NCI-H345 treated with DMSO at 0.1 percent for 48 hours (cell line): ENCODE measurements around the gene SCARF1.
A peak's percentile ranks its signal among the peaks of the same experiment; 100 is the strongest.

ENCODE experiments used
- DNase-seq: peaks from one replicate; lab custom pipeline; 2025; ENCODE audit not compliant: unreplicated experiment; lab: John Stamatoyannopoulos, UW

Gene SCARF1

DNA sequence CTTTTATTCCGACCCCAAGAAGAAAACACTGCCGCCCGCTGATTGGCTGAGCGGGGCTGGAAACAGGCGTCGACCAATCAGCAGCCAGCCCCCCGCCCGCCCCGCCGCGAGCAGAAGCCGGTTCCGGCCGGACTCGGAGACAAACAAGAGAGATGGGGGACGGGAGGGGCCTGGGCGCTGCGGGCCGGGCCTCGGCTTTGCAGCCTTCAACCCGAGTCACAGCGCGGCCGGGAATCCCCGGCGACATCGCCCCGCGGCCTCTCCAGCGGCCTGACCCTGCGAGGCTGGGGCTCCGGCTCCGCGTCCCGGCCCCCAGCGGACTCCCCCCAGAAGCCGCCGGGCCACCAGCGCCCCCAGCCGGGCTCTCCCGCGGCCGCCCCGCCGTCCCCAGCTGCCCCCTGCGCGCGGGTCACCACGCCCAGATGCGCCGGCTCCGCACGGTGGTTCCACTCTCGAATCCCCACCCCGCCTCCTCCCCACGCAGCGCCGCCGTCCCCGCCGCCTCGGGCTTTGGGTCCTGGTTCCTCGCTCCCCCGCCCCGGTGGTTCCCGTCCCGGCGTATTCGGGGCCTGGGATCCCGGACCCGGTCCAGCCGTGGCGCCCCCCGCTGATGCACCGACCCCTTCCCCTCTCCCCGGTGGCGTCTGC is 16.6 kb downstream of the SCARF1 start:
- DNase-seq, result peak; percentile 71

DNA sequence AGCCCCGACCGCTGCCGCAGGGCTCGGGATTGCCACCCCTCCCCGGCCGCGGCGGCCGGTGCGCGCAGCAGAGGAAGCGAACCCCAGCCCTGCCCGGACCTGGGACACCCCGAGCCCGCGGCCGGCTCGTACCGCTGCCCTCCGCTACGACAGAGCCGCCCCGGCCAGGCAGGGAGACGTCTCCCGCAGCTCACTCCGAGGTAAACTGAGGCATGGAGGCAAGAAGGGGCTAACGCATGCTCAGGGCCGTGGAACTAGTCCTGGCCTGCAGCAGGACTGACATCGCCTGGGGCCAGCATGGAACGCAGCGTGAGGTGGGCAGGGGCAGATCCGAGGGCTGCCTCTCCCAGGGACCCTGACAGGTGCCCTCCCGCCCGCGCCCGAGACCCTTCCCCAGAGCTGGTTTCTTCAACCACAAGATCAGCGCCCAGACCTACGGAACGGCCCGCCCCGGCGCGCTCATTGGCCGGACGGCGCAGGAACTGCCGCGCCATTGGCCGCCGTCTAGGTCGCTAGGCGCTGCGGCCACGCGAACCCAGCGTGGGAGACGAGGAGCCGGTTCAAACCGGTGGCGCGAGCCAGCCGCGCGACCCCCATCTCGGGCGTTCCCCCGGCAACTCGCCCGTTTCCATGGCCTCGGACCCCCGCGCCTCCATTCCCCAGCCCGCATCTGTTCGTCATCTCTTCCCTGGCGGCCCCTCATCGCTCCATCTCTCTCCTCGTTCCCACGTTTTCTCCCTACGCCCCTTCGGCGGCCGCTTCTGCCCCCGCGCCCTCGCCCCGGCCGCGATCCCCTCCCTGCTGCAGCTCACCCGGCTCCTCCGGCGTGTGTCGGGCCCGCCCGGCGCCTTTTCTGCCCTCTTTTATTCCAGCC is 17.3 kb downstream of the SCARF1 start, which contains the start of gene SLC43A2:
Gene SLC43A2, minus strand, starts transcription at position 853 of the 874 bp plus-strand sequence. CDS start 960 bp downstream, outside the sequence.
- DNase-seq, result peak; percentile 73

DNA sequence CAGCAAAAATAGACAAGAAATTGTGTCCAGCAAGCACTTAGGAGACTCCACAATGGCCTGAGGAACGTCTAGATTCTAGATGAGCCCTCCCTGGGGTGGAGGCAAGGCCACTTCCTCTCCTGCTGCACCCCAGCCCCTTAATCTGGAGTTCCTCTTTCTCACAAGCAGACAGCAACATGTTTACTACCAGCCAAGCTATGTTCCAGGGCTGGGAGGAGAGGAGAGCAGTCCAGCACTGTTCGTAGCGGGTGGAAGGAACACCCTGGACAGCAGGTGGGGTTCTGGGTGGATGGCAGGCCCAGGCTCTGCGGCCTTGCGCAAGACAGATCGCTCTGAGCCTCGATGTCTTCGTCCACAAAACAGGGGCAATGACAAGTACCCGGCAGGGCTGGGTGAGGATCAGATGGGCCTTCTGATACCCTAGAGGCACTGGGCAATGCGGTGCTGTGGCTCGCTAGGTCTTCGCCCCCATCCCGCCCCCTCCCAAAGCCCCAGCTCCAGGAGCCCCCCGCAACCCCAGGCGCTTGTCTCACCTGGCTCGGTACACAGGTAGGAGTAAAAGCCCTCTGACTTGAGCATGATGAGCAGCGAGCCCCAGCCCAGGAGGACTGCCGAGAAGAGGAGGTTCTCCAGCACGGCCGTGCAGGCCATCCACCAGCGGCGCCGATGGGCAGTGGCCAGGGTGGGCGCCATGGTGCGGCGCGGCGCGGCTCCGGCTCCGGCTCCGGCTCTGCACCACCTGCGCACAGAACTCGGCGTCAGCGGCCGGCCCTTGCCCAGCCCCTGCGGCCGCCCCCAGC is 18.1 kb downstream of the SCARF1 start:
- no peak for DNase-seq

GRCh38 chr17:1626333-1626732 is 19.2 kb downstream of the SCARF1 start:
- no peak for DNase-seq

GRCh38 chr17:1625581-1625980 is 20.0 kb downstream of the SCARF1 start:
- DNase-seq, result no peak

DNA sequence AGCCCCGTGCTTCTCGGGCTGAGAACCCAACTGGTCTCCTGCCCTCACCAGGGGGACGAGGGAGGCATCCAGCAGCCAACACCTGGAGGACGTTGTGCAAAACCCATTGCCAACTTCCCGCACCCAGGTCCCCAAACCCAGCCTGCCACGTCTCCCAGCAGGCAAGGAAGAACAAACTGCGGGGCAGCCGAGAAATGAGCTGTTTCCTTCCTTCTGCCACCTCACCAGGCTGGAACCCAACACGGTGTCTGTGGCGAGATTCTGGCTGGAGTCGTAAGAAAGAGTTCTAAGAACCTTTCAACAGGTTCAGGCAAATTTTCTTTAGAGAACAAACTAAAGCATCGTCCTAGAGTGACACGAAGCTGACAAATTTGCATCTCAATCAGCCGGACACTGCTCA is 20.5 kb downstream of the SCARF1 start:
- no peak for DNase-seq

- DNase-seq, result no peak
These were observed 20.9 kb downstream of the SCARF1 start for GRCh38 chr17:1624650-1625049.

DNA sequence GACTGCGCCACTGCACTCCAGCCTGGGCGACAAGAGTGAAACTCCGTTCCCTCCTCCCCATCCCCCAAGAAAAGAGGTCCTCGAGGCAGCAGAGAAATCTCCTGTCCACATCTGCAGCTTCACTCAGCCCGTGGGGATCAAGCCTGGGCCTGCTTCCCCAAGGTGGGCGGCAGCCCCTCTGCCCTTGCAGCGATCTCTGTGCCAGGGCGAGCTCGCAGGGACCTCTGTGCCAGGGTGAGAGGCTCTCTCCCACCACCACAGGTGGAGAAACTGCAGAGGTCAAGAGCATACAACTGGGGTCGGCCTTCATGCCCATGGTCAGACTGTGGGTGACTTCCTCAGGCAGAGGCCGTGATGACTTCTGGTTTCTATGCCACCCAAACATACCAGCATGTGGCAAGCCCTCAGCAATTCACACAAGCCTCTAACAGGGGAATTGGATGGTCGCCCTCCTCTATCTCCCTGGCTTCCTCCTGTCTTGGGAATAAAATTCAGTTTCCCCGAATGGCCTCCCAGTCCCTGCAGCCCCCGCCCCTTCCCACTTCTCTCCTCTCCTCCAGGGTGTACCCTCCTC is 22.4 kb downstream of the SCARF1 start:
- DNase-seq, result no peak

DNA sequence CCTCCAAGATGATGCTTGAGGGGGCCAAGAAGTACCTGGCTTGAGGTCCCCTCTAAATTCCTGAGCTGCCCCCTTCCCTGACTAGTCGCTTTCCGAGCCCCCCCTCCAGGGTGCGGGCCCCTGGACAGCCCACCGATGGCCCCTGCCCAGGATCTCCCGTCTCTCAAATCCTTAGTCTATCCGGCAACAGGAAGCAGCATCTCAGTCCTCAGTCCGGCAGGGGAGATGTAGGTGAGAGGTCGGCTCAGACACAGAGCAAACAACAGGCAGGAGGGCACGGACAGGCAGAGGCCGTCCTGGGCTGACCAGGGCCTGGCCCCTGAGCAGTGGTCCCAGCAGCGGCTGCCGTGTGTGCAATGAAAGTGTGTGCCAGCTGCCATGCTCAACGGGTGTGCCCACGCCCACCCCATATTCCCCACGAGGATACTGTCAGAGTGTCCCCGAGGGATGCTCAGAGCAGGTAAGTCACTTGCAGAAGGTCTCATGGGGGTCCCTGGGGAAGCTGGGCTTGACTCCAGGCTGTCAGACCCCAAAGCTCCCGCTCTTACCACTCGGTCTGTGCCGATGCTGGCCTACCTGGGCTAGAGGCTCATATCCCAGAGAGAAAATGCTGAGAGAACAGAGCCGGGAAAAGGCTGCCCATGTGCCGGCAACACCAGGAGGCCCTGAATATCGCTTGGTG is 24.1 kb downstream of the SCARF1 start:
- DNase-seq, result no peak

DNA sequence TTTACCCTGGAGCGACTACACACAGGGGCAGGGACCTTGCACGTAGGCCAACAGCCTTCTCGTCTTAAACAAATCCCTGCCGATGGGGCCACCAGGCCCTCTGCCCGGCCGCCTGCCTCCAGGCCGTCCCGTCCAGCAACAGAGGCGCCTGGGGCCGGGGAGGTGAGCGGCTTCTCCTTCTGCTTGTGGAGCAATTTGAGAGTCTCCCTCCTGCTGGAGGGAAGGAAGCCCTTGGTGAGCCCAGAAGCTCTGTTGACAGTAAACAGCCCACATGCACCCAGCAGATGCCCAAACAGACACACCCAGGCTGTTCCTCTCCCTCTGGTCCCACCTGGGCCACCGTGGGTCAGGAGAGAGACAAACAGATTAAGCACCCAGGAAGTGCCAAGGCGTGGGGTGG is 25.0 kb downstream of the SCARF1 start:
- DNase-seq, result no peak

DNA sequence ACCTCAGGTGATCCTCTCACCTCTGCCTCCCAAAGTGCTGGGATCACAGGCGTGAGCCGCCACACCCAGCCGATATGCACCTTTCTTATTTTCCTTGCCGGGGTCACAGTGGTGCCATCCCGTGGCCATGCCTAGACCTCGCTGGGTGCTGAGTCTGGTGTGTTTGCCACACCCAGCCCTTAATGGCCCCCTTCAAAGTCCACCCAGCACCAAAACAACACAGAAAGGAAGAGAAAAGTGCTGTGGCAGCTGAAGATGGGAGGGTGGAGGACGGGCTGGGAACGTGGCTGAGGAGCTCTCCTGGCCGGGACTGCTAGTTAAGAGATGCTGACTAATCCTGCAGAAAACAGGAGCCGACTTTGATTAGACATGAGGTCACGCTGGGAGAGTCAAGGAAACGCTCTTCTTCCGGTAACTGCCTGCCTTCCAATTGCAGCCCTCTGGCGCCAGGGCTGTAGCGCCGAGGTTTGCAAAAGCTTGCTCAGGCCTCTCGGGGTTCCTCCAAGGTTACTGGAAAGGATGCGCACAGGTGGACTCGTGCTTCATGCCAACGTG is 27.8 kb downstream of the SCARF1 start:
- DNase-seq, result no peak

DNA sequence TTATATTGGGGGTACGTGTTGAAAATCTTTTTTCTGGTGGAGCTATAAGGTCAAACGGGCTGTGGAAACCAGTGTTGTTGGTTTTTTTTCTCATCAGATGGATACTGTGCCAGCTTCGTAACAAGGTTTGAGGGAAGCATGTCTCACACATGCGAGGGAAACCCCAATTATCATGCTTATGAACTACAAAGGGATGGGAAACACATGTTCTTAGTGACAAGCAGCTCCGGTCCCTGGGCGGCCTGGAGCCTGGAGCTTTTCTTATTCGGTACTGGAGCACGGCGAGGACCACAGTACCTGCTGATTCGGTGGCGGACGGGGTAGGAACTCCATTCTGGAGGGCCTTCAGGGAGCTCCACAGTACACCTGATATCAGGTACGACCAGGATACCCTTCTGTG is 29.4 kb downstream of the SCARF1 start:
- DNase-seq, result no peak

DNA sequence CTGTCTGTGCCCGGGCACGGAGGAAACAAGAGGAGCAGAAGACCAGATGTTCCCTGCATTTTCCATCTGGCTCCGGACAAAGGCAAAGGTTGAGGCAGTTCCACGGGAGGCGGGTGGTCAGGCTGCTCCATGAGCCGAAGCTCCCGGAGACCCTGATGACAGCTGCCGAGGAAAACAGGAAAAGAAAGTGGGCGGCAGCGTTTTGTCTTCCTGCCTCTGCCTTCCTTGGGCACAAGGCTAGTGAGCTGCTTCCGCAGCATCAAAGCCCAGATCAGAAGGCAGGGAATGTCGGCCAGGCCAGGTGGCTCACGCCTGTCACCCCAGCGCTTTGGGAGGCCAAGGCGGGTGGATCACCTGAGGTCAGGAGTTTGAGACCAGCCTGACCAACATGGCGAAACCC is 33.1 kb downstream of the SCARF1 start:
- no peak for DNase-seq

DNA sequence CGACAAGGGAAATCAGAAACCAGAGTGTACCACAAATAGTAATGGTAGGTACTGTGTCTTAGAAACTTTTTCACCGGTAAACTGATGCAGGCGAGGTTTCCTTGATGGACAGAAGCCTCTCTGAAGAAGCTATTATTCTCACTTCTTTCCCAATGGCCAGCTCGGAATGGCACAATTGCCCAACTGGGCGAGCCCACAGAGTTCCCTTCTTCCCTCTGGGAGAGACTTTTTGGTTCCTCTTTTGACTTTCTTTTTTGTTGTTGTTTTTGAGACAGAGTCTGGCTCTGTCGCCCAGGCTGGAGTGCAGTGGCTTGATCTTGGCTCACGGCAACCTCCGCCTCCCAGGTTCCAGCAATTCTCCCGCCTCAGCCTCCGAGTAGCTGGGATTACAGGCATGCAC is 33.8 kb downstream of the SCARF1 start:
- DNase-seq, result no peak

DNA sequence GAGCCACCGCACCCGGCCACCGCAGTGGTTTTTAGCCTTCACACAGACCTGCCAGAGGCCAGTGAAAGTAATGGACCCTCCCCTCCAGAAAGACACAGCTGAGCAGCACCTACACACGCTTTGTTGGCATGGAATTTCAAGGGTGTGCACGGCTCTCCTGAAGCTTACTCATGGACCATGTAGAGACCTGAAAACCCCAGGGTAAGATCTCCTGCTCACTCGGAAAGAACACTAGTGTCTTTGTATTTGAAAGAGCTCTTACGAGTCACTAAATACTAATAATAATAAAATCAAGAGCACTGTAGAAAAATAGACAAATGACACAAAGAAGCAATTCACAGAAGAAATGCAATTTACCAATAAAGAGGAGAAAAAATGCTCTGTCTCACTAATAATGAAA is 36.9 kb downstream of the SCARF1 start:
- no peak for DNase-seq

DNA sequence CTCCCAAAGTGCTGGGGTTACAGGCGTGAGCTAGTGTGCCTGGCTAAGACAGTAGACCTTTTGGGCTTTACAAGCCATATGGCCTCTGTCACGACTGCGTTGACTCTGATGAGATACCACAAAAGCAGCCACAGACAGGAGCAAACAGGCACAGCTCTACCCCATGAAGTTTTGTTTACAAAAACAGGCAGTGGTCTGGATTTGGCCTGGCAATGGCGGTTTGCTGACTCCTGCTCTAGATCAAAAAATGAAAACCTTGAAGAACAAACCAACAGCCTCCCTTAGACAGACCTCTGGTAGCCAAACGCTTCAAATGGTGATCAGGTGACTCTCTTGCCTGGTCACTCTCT is 37.6 kb downstream of the SCARF1 start:
- no peak for DNase-seq

GRCh38 chr17:1606352-1606985 is 39.1 kb downstream of the SCARF1 start:
- no peak for DNase-seq

DNA sequence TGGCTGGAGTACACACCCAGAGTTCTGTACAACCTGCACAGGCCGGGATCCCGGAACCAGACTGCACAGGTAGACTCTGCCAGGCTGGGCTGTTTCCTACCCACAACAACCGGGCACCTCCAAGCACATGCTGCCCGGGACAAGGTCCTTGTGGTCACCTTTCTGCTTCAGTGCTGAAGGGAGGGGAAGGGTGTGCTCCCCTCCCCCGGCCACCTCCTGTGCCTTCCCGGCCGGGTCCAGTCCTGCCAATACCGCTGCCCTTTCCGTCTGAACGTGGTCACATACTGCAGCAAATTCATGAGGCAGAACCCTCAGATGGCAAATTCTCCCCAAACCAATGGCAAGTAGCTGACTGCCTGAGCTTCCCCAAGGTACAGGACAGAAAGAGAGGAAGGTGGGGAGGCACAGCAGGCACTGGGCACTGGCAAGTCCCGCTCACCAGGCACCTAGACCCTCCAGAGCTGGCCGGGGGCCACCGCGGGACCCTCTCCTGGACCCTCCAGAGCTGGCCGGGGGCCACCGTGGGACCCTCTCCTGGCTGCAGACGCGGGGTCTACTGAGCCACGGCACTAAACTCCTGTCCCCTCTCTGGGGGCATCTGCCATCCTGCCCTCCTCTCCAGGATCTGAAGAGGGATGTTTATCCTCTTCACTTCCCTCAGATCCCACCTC is 39.7 kb downstream of the SCARF1 start:
- no peak for DNase-seq

DNA sequence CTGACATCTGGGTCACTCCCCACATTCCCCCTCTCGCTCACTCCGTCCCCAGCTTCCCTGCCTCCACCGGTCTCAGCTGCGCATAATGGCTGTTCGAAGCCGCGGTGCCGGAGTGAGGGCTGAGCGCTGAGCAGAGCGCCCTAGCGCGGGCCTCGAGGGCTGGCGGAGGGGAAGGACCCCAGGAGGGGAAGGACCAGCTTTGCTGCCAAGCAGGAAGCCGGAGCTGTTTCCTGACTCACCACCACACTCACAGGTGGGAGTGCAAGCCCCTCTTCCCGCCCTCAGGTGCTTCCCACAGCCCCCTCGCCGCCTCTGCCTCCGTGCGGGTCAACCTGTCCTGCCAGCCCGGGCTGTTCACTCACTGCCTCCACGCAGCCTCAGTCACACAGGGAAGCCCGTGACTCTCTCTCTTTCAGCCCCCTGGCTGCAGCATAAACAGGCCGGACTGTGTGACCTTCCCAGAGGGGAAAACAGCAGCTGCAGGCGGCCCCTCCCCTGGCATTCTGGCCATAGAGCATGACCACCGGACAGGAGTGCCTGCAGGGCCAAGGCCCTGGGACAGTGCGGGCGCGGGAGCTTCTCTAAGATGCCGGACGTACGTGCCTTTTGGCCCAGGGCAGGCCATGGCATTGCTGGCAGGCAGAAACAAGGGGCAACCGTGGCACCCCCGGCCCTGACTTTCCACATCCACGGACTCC is 40.6 kb downstream of the SCARF1 start:
- no peak for DNase-seq
